ENCODE results near the gene RPTOR.

- no peak for TF ChIP-seq POLR2A (IDR thresholded peaks at IDR 0.05; ENCODE audit: low read length)
- no peak for TF ChIP-seq GATA1 (IDR thresholded peaks at IDR 0.05; ENCODE audit: low read depth, low read length)
Measured at GRCh38 chr17:80742581-80743180, 198.0 kb downstream of the RPTOR start.

Data from erythroblast (primary cell).